ENCODE measurements around the gene RPS6KA3. TPM values are rescaled to one million over a fixed set of nuclear protein-coding genes. Genes with fewer than 3 reads are reported as not detected.

Gene RPS6KA3
- total RNA-seq: 16.8 and 22.0 TPM in 2 replicates

GRCh38 chrX:20266810-20267606, at the start of gene RPS6KA3:
Gene RPS6KA3 (minus strand): TSS chrX:20266909. CDS start chrX:20266632, 277 bp downstream.

DNA sequence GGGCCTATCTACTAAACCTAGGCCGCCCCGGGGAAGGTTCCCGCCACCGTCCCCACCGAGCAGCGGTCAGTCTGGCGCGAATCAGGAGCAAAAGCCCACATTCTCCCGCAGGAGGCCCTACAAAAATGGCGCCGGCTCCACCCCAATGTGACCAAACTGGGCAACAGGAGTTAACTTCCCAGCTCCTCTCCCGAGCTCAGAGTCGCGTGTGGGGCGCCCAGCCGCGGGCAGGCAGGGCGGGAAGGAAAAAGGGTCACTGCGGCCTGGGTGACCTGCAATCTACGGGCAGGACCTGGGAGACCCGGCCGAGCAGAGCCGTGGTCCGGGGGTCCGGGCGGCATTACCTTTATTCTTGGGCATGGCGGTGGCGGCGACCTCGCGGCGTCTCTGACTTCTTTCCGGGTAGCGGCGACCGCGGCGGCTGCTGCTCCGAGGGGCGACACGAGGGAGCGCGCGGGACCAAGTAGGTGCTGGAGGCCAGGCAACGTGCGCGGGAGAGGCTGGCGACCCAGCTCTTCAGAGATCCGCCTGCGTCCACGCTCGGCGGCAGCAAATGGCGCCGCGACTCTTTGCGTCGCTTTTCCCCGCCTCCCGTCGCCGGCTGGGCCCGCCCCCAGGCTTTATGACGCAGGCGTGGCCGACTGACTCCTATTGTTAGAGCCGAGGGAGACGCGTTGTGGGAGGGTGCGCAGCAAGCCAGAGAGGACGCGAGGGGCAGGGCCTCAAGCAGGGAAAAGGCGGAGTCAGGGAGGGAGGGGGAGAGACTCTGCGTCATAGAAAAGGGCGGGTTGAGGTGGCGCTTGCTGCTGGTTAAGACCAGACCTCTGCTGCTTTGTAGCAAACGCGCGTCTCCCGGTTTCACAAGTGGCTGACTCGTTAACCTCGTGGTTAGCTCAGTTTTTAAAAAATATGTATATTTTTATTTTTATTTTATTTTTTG, 125.2 kb downstream of the RPS6KA3 start, which contains the start of gene EIF1AX:
TSS of gene EIF1AX (minus strand) at position 558 of the 940 bp plus-strand sequence. CDS start at position 360, 198 bp downstream.

GRCh38 chrX:20116577-20117240, 150.0 kb downstream of the RPS6KA3 start, which contains the start of gene MAP7D2:
Gene MAP7D2 (minus strand): TSS chrX:20116907. CDS start chrX:20116879, 28 bp downstream.

Other genes with a start within 250 kb of the RPS6KA3 start
- 0.37 and 1.4 TPM in 2 replicates for gene MAP7D2, start 150.0 kb downstream of the RPS6KA3 start, total RNA-seq
- gene EIF1AX, start 125.1 kb downstream of the RPS6KA3 start, total RNA-seq: 68.5 and 73.8 TPM in 2 replicates

Data from airway epithelial cell (primary cell).